ENCODE measurements around the gene ESPL1.

ESPL1 gene

DNA sequence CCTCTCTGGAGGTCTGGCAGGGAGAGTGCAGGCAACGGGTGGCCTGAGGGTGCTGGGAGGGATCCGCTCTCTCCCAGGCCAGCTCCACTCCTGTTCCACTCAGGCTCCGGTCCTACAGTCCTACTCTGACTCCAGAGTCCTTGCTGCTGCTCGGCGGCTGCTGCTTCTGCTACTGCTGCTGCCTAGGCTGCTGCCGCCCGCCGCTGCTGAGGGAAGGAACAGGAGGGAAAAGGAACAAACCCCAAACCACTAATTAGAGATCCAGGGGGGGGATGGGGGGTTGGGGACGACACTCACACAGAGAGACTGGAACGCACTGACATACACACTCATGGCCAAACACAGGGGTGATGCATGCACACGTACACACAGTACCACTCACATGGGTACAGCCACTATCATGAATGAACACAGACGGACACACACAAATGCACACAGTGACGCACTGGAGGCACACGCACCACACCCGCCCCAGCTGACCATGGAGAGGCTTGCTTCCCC lies 68.1 kb downstream of the ESPL1 start, which contains the start of gene SP7:
Gene SP7 (minus strand): TSS at position 174 of the 501 bp plus-strand sequence. CDS start 708 bp downstream, outside the sequence.
- FAIRE-seq (no peak), DNase-seq (ENCODE audit: insufficient read length, low spot score) (no peak)
- TF ChIP-seq POLR2A (IDR thresholded peaks at IDR 0.05; ENCODE audit: low read depth, low read length) = no peak

DNA sequence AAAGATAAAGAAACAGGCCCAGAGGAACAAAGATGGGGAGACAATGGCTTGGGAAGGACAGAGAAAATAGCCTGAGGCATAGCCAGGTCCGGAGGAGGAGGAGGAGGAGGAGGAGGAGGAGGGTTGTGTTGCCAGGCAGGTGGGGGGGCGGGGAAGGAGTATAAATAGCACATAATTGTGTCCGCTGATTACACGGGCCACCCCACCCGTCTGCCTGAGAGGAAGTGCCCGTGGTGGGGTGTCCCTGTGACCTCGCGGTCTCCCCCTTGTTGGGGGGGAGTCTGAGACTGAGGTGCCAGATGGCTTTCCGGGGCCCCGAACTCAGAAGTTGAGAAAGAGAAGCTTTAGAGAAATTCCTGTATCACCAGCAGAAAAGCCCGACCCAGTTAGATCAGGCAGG lies 69.9 kb downstream of the ESPL1 start:
- no peak for DNase-seq (ENCODE audit: insufficient read length, low spot score)
- no peak for FAIRE-seq
- TF ChIP-seq POLR2A (IDR thresholded peaks at IDR 0.05; ENCODE audit: low read depth, low read length) = no peak

DNA sequence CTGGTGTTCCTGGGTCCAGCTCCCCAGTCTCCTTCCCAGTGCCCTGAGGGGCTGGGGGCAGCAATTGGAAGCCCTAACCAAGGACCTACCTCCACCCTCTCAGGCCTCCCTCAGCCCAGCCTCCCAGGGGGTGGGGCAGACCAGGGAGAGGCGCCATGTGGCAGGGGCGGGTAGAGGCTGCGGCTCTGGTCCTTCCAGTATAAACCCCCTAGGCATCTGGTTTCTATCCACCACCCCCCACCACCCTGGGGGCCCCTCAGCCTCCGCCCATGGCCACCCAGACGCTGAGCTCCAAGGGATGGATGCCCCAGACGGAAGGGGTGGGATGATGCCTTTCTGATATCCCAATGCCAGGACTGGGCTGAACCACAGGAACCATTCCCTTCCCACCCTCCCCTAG lies 70.8 kb downstream of the ESPL1 start:
- DNase-seq (ENCODE audit: insufficient read length, low spot score) = no peak
- FAIRE-seq = no peak
- no peak for TF ChIP-seq POLR2A (IDR thresholded peaks at IDR 0.05; ENCODE audit: low read depth, low read length)

DNA sequence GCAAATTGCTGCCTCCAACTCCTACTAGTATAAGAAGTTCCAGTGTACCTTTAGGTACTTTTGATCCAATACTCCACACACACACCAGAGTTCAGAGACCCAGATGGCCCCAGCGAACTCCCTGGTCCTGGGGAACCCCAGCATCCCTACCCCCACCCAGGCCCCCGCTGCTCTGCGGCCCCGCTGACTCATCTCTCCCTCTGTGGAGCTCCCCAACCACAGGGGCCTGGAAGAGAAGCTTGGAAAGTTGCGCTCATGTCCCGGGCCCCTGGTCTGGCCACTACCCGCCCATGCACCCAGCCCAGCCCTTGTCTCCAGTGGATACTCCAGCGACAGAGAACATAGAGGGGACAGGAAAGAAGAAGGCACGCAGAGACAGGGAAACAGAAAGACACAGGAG lies 72.3 kb downstream of the ESPL1 start:
- DNase-seq (ENCODE audit: insufficient read length, low spot score) (no peak), FAIRE-seq (no peak)
- no peak for TF ChIP-seq POLR2A (IDR thresholded peaks at IDR 0.05; ENCODE audit: low read depth, low read length)

All from H54 (cell line).